T-cell (primary cell): ENCODE data around the gene MRPS10. TPM values are rescaled to one million over a fixed set of nuclear protein-coding genes. Genes with fewer than 3 reads are reported as not detected.

Experiments
- ATAC-seq, 4 experiments: fragments of 200-7000 bp in 3 of 4; fragments of 150-1000 bp in 1 of 4; cut with Tn5 transposase; replicated peaks in 1 of 4; 1 replicate in 3 of 4; 2 replicates in 1 of 4; pipeline ENCODE4 v1.10.0; 2021; ENCODE audit warnings: moderate library complexity in 3 of 4, mild to moderate bottlenecking in 2 of 4, moderate number of reproducible peaks in 1 of 4
- CTCF ChIA-PET, 2 donors: fragments of 300-600 bp; sonication (Branson Sonifier 250); formaldehyde crosslinking; loops; one replicate each; lab custom pipeline; 2022; ENCODE audit warnings: antibody characterized with exemption in 2 of 2; lab: Charles Lee
- POLR2A ChIA-PET, 2 donors: fragments of 300-600 bp; sonication (Branson Sonifier 250); formaldehyde crosslinking; loops; one replicate each; lab custom pipeline; 2022; ENCODE audit warnings: antibody characterized with exemption in 2 of 2; lab: Charles Lee
- DNase-seq, 35 experiments: peaks; one replicate each; pipeline versions ENCODE4 v3.0.0 to v3.0.0-alpha.2; 2013 to 2023
- H3K27ac ChIP-seq: one replicate; pipeline ENCODE4 v1.5.1; 2013; ENCODE audit warnings: low read length
- H3K27me3 ChIP-seq, 2 experiments: replicated peaks in 1 of 2; 1 replicate in 1 of 2; 2 replicates in 1 of 2; pipeline versions ENCODE4 v1.6.1 to v1.7.0; 2013; ENCODE audit warnings: low read length in 1 of 2, mixed read lengths in 1 of 2; ENCODE audit not compliant: control insufficient read depth in 2 of 2, insufficient read depth in 2 of 2; ENCODE audit errors: extremely low read depth in 1 of 2
- H3K36me3 ChIP-seq, 2 donors: 1 replicate in 1 of 2; 2 replicates in 1 of 2; pipeline versions ENCODE4 v1.6.1 to v1.7.0; 2013; ENCODE audit warnings: low read length in 1 of 2; ENCODE audit not compliant: control insufficient read depth in 2 of 2, insufficient read depth in 1 of 2; ENCODE audit errors: extremely low read depth in 1 of 2
- H3K4me1 ChIP-seq, 2 experiments: 1 replicate in 1 of 2; 2 replicates in 1 of 2; pipeline versions ENCODE4 v1.6.1 to v1.7.0; 2013; ENCODE audit warnings: low read length in 2 of 2, mixed read lengths in 1 of 2; ENCODE audit not compliant: insufficient read depth in 2 of 2, control insufficient read depth in 1 of 2; ENCODE audit errors: extremely low read depth in 1 of 2
- H3K4me3 ChIP-seq, 2 donors: 1 replicate in 1 of 2; 2 replicates in 1 of 2; pipeline versions ENCODE4 v1.5.1 to v1.7.0; 2013; ENCODE audit warnings: mild to moderate bottlenecking in 2 of 2, low read length in 1 of 2, moderate library complexity in 1 of 2; ENCODE audit not compliant: control insufficient read depth in 1 of 2; ENCODE audit errors: extremely low read depth in 1 of 2
- H3K9me3 ChIP-seq: 2 replicates; pipeline ENCODE4 v1.7.0; 2013
- H3K27ac Mint-ChIP-seq, 2 donors: one replicate each; pipeline ENCODE4 v1.8.0; 2020 to 2021; ENCODE audit warnings: mild to moderate bottlenecking in 2 of 2, mixed read lengths in 2 of 2
- H3K27me3 Mint-ChIP-seq, 2 donors: one replicate each; pipeline ENCODE4 v1.8.0; 2021 to 2022; ENCODE audit warnings: mixed read lengths in 2 of 2
- H3K36me3 Mint-ChIP-seq: one replicate; pipeline ENCODE4 v1.8.0; 2021; ENCODE audit warnings: mixed read lengths
- H3K4me1 Mint-ChIP-seq, 3 donors: one replicate each; pipeline ENCODE4 v1.8.0; 2020 to 2022; ENCODE audit warnings: mixed read lengths in 3 of 3, mild to moderate bottlenecking in 1 of 3
- H3K4me3 Mint-ChIP-seq, 3 donors: one replicate each; pipeline ENCODE4 v1.8.0; 2020 to 2022; ENCODE audit warnings: mild to moderate bottlenecking in 3 of 3, mixed read lengths in 3 of 3, moderate library complexity in 3 of 3
- H3K9me3 Mint-ChIP-seq, 3 donors: one replicate each; pipeline ENCODE4 v1.8.0; 2020 to 2022; ENCODE audit warnings: mixed read lengths in 3 of 3
- WGBS: methylation state at CpG from one replicate; pipeline ENCODE4 v1.1.5; 2013; ENCODE audit warnings: missing lambda C conversion rate; ENCODE audit not compliant: insufficient coverage; 5-methylcytosine and 5-hydroxymethylcytosine counted together
- total RNA-seq, 35 experiments: library from RNA in 6 of 35; stranded (reverse) in 6 of 35; fragments of 120-200 nt in 1 of 35; gene quantifications; one replicate each; pipeline versions ENCODE4 v1.2.1 to v1.2.4 and lab custom pipeline; 2013 to 2026

The MRPS10 gene
- total RNA-seq (10 to 100 TPM; 17.6 to 23.6 (median 20.5) TPM), total RNA-seq (lab: John Stamatoyannopoulos, UW) (24.8 to 101 (median 42.3) reads per million in 29 experiments)
- total RNA-seq (2013) = 31.0 TPM

GRCh38 chr6:42217519-42218367, at the start of gene MRPS10:
Gene MRPS10 (minus strand): TSS chr6:42217861. CDS start chr6:42217849, 12 bp downstream.
- H3K27ac ChIP-seq = peak within 1 kb of the TSS; percentile 75

GRCh38 chr6:42266538-42266937, 48.9 kb upstream of the MRPS10 start:
- Mint-ChIP-seq H3K27ac (no peak overlapping the region), H3K4me1 (peaks cover 10 to 20% (median 11%) of the 10 kb centered on the region in 3 donors)
- POLR2A ChIA-PET = no interaction called here

More at GRCh38 chr6:42217519-42218367, at the start of gene MRPS10:
- H3K9me3 Mint-ChIP-seq = no peaks in the 10 kb centered on the region
- Histone ChIP-seq H3K36me3 (peaks cover 0 to 15% of the 10 kb centered on the region in 2 donors), H3K4me3 (peak within 1 kb of the TSS; percentile 77 to 85), H3K4me1 (peaks cover 8 to 28% of the 10 kb centered on the region in 2 experiments), H3K9me3 (no peaks in the 10 kb centered on the region), H3K27me3 (no peaks in the 10 kb centered on the region)
- peaks cover 5% of the 10 kb centered on the region for H3K36me3 Mint-ChIP-seq
- peak; percentile 72 to 95 (median 89) for DNase-seq
- no peaks in the 10 kb centered on the region for H3K27me3 Mint-ChIP-seq
- peak; percentile 99 to 100 (median 99) for ATAC-seq
- 5% methylated on average over 16 of the region's 29 CpGs for WGBS
- ChIA-PET CTCF (interaction anchor here (0.7 to 2.3 kb wide), 9 partner anchors 297 to 438 kb away, joined by 3 to 12 read pairs (median 4); partner anchors contain the start of genes BYSL (in 1 of the 2), FRS3 (in 1 of the 2) and MED20 (in 1 of the 2)), POLR2A (interaction anchor here (0.6 to 1.1 kb wide), 5 partner anchors 15 to 1358 kb away, joined by 3 to 4 read pairs (median 3); partner anchors contain the start of genes POLH (in 1 of the 2) and XPO5 (in 1 of the 2))
- H3K27ac Mint-ChIP-seq = peak within 1 kb of the TSS; percentile 96 to 97
- peaks cover 15 to 32% (median 25%) of the 10 kb centered on the region in 3 donors for H3K4me1 Mint-ChIP-seq
- H3K4me3 Mint-ChIP-seq = peak within 1 kb of the TSS; percentile 97 to 99 (median 98)

GRCh38 chr6:42264852-42265390, 47.3 kb upstream of the MRPS10 start:
- Histone ChIP-seq H3K4me1 (peaks cover 0 to 13% of the 10 kb centered on the region in 2 experiments), H3K27ac (no peak overlapping the region), H3K36me3 (peaks cover 15 to 44% of the 10 kb centered on the region in 2 donors), H3K4me3 (no peak overlapping the region), H3K27me3 (no peaks in the 10 kb centered on the region), H3K9me3 (no peaks in the 10 kb centered on the region)
- H3K36me3 Mint-ChIP-seq = peaks cover 37% of the 10 kb centered on the region
- H3K27ac Mint-ChIP-seq = no peak overlapping the region
- H3K4me1 Mint-ChIP-seq = peaks cover 12 to 20% (median 16%) of the 10 kb centered on the region in 3 donors
- ATAC-seq = no peak
- no peaks in the 10 kb centered on the region for H3K9me3 Mint-ChIP-seq
- H3K27me3 Mint-ChIP-seq = no peaks in the 10 kb centered on the region
- ChIA-PET CTCF (interaction anchor here in 1 of 2 donors (1.0 to 8.2 kb wide), 4 partner anchors 9 to 283 kb away, joined by 3 to 51 read pairs (median 4); no protein-coding TSS in a partner anchor), POLR2A (no interaction called here)
- WGBS = 97% methylated on average over 4 of the region's 5 CpGs
- DNase-seq = no peak
- no peak overlapping the region for H3K4me3 Mint-ChIP-seq

More at GRCh38 chr6:42266538-42266937, 48.9 kb upstream of the MRPS10 start:
- no CpG with 5 or more reads among the region's 1 CpG for WGBS
- H3K9me3 ChIP-seq = no peaks in the 10 kb centered on the region
- H3K4me3 ChIP-seq = no peak overlapping the region
- peaks cover 0 to 10% of the 10 kb centered on the region in 2 experiments for H3K4me1 ChIP-seq
- ATAC-seq (no peak), DNase-seq (no peak)
- H3K36me3 ChIP-seq = peaks cover 15 to 38% of the 10 kb centered on the region in 2 donors
- no peaks in the 10 kb centered on the region for H3K9me3 Mint-ChIP-seq
- no peaks in the 10 kb centered on the region for H3K27me3 ChIP-seq
- peaks cover 43% of the 10 kb centered on the region for H3K36me3 Mint-ChIP-seq
- H3K4me3 Mint-ChIP-seq = no peak overlapping the region
- no peak overlapping the region for H3K27ac ChIP-seq
- CTCF ChIA-PET = no interaction called here
- no peaks in the 10 kb centered on the region for H3K27me3 Mint-ChIP-seq

GRCh38 chr6:42264162-42264851, 46.6 kb upstream of the MRPS10 start:
- ATAC-seq (no peak), DNase-seq (no peak)
- peaks cover 33% of the 10 kb centered on the region for H3K36me3 Mint-ChIP-seq
- H3K27ac Mint-ChIP-seq = no peak overlapping the region
- H3K9me3 ChIP-seq = no peaks in the 10 kb centered on the region
- H3K4me3 ChIP-seq = no peak overlapping the region
- peaks cover 6 to 15% (median 10%) of the 10 kb centered on the region in 3 donors for H3K4me1 Mint-ChIP-seq
- H3K36me3 ChIP-seq = peaks cover 15 to 47% of the 10 kb centered on the region in 2 donors
- ChIA-PET CTCF (interaction anchor here in 1 of 2 donors (1.1 to 8.2 kb wide), 3 partner anchors 8 to 283 kb away, joined by 3 to 51 read pairs (median 3); no protein-coding TSS in a partner anchor), POLR2A (interaction anchor here in 1 of 2 donors (0.6 kb wide), 1 partner anchor 1177 kb away, joined by 3 read pairs; no protein-coding TSS in a partner anchor)
- no peaks in the 10 kb centered on the region for H3K27me3 Mint-ChIP-seq
- H3K4me3 Mint-ChIP-seq = no peak overlapping the region
- H3K27me3 ChIP-seq = no peaks in the 10 kb centered on the region
- H3K4me1 ChIP-seq = peaks cover 0 to 7% of the 10 kb centered on the region in 2 experiments
- H3K27ac ChIP-seq = no peak overlapping the region
- no peaks in the 10 kb centered on the region for H3K9me3 Mint-ChIP-seq
- 90% methylated on average over 7 of the region's 10 CpGs for WGBS

- Mint-ChIP-seq H3K4me1 (peaks cover 5 to 15% (median 10%) of the 10 kb centered on the region in 3 donors), H3K27ac (no peak overlapping the region), H3K36me3 (peaks cover 31% of the 10 kb centered on the region), H3K27me3 (no peaks in the 10 kb centered on the region), H3K9me3 (no peaks in the 10 kb centered on the region), H3K4me3 (no peak overlapping the region)
- Histone ChIP-seq H3K27me3 (no peaks in the 10 kb centered on the region), H3K27ac (no peak overlapping the region), H3K36me3 (peaks cover 16 to 46% of the 10 kb centered on the region in 2 donors), H3K4me1 (peaks cover 0 to 4% of the 10 kb centered on the region in 2 experiments), H3K9me3 (no peaks in the 10 kb centered on the region), H3K4me3 (no peak overlapping the region)
- DNase-seq (no peak), ATAC-seq (no peak)
- ChIA-PET POLR2A (no interaction called here), CTCF (interaction anchor here in 1 of 2 donors (1.5 to 8.2 kb wide), 2 partner anchors 127 to 284 kb away, joined by 3 to 51 read pairs; no protein-coding TSS in a partner anchor)
- WGBS = 91% methylated on average over 13 of the region's 24 CpGs
These were observed 45.6 kb upstream of the MRPS10 start for GRCh38 chr6:42263165-42263728.
